K562 (cell line): ENCODE results near the gene ACOT9. TPM values are rescaled to one million over a fixed set of nuclear protein-coding genes. Genes with fewer than 3 reads are reported as not detected.

ENCODE experiments used
- ATAC-seq: fragments of 200-7000 bp; cut with Tn5 transposase; 3 replicates; pipeline ENCODE4 v1.9.1; 2020; ENCODE audit warnings: moderate library complexity
- BruUV-seq: library from RNA; stranded (reverse); fragments of 400-500 nt; replicated peaks from 2 replicates; lab custom pipeline; 2021; lab: Mats Ljungman, UMichigan
- CTCF ChIA-PET: fragments of 300-600 bp; formaldehyde crosslinking; extraction: SDS; loops from one replicate; lab custom pipeline; 2021; ENCODE audit warnings: low intra/inter-chr PET ratio; lab: Yijun Ruan, JAX
- POLR2A ChIA-PET: fragments of 300-600, 350-650 bp; sonication (Branson Sonifier 250); formaldehyde crosslinking; extraction: SDS; loops from one replicate; lab custom pipeline; 2021; ENCODE audit warnings: antibody characterized with exemption, inconsistent platforms; lab: Yijun Ruan, JAX
- DNase-seq, 4 experiments: peaks; one replicate each; pipeline versions ENCODE4 v3.0.0 to v3.0.0-alpha.2; 2011 to 2018; ENCODE audit warnings: low spot score in 3 of 4, mixed read lengths in 3 of 4; ENCODE audit errors: extremely low read depth in 1 of 4
- FAIRE-seq: peaks from 2 replicates; lab custom pipeline; 2011; peaks lifted over from hg19 to GRCh38; lab: Jason Lieb, UNC
- H2AFZ ChIP-seq: 2 replicates; pipeline ENCODE4 v1.6.0; 2011; ENCODE audit warnings: low read depth, low read length, control low read depth, inconsistent platforms
- H3K27ac ChIP-seq: fragments of 200-600 bp; 3 replicates; pipeline ENCODE4 v1.8.0; 2011; ENCODE audit warnings: low read depth, mild to moderate bottlenecking, control low read depth, inconsistent platforms, low read length, moderate library complexity, mixed read lengths; ENCODE audit errors: extremely low read depth
- H3K27me3 ChIP-seq, 2 experiments: fragments of 300-600 bp in 1 of 2; 2 replicates in 1 of 2; 3 replicates in 1 of 2; pipeline versions ENCODE4 v1.6.0 to v1.8.0; 2011; ENCODE audit warnings: inconsistent platforms in 2 of 2, low read length in 2 of 2, mild to moderate bottlenecking in 1 of 2, mixed read lengths in 1 of 2, moderate library complexity in 1 of 2; ENCODE audit not compliant: control insufficient read depth in 2 of 2, insufficient read depth in 2 of 2
- H3K36me3 ChIP-seq: fragments of 300-600 bp; 3 replicates; pipeline ENCODE4 v1.8.0; 2011; ENCODE audit warnings: mild to moderate bottlenecking, low read length, inconsistent platforms; ENCODE audit not compliant: control insufficient read depth, insufficient read depth
- H3K4me1 ChIP-seq, 2 experiments: fragments of 200-600 bp in 1 of 2; replicated peaks in 1 of 2; 2 replicates in 1 of 2; 3 replicates in 1 of 2; pipeline versions ENCODE4 v1.5.1 to v1.8.0; 2011; ENCODE audit warnings: inconsistent platforms in 2 of 2, low read length in 2 of 2, mild to moderate bottlenecking in 1 of 2, mixed read lengths in 1 of 2, moderate library complexity in 1 of 2; ENCODE audit not compliant: control insufficient read depth in 2 of 2, insufficient read depth in 2 of 2
- H3K4me2 ChIP-seq: 2 replicates; pipeline ENCODE4 v1.6.1; 2011; ENCODE audit warnings: low read length, control low read depth, inconsistent platforms, mixed read lengths; ENCODE audit not compliant: insufficient read depth
- H3K4me3 ChIP-seq: fragments of 200-600 bp; sonication (generic), shearing (Covaris generic); 2 replicates; pipeline ENCODE4 v1.5.1; 2016; ENCODE audit warnings: control low read depth, inconsistent platforms
- H3K79me2 ChIP-seq: fragments of 200-600 bp; 3 replicates; pipeline ENCODE4 v1.8.0; 2011; ENCODE audit warnings: low read length, inconsistent platforms; ENCODE audit not compliant: control insufficient read depth, insufficient read depth
- H3K9ac ChIP-seq, 2 experiments: 2 replicates each; pipeline versions ENCODE4 v1.6.0 to v1.6.1; 2011; ENCODE audit warnings: low read depth in 2 of 2, low read length in 2 of 2, control low read depth in 1 of 2, inconsistent platforms in 1 of 2, mild to moderate bottlenecking in 1 of 2, mixed read lengths in 1 of 2; ENCODE audit not compliant: insufficient read depth in 1 of 2
- H3K9me1 ChIP-seq: one replicate; pipeline ENCODE4 v1.6.0; 2011; ENCODE audit warnings: inconsistent platforms, mild to moderate bottlenecking, low read length, moderate library complexity; ENCODE audit not compliant: control insufficient read depth, insufficient read depth
- H3K9me3 ChIP-seq: replicated peaks from 2 replicates; pipeline ENCODE4 v1.5.1; 2011; ENCODE audit warnings: low read depth, low read length, inconsistent platforms; ENCODE audit not compliant: control insufficient read depth, insufficient read depth
- H4K20me1 ChIP-seq: replicated peaks from 2 replicates; pipeline ENCODE4 v1.6.1; 2011; ENCODE audit warnings: low read length, inconsistent platforms, mixed read lengths; ENCODE audit not compliant: control insufficient read depth, insufficient read depth
- HSF4 ChIP-seq: fragments of 250-450 bp; sonication (Bioruptor Pico); IDR thresholded peaks from 2 replicates; pipeline ENCODE4 v2.1.2; 2022; ENCODE audit warnings: mild to moderate bottlenecking, moderate library complexity, borderline replicate concordance
- TAL1 ChIP-seq: fragments of 450-650 bp; IDR thresholded peaks from 2 replicates; pipeline ENCODE4 v1.6.1; 2016; ENCODE audit warnings: mild to moderate bottlenecking
- THAP12 ChIP-seq: fragments of 250-450 bp; sonication (Bioruptor Pico); IDR thresholded peaks from 2 replicates; pipeline ENCODE4 v1.9.0; 2021; ENCODE audit warnings: mild to moderate bottlenecking, inconsistent platforms
- WGBS: fragments of 100-300 bp; shearing (Covaris generic); methylation state at CpG from one replicate; pipeline ENCODE4 v1.1.6; 2016; ENCODE audit warnings: low coverage, mixed read lengths; ENCODE audit not compliant: insufficient coverage; ENCODE audit errors: missing lambda C conversion rate; 5-methylcytosine and 5-hydroxymethylcytosine counted together
- in situ Hi-C: fragments of 300-500 bp; cut with MboI; formaldehyde crosslinking; loops from 4 replicates; pipeline ENCODE4 v1.15.0; 2018; ENCODE audit warnings: inconsistent platforms, mixed read lengths
- intact Hi-C: fragments of 100-400 bp; cut with micrococcal nuclease; formaldehyde crosslinking; loops from 2 replicates; pipeline ENCODE4 v1.14.2; 2022
- polyA plus RNA-seq, 8 experiments: library from polyadenylated mRNA; depleted of rRNA in 4 of 8; stranded (reverse) in 5 of 8; unstranded in 3 of 8; fragments of >200 nt; fragmentation: Nextera tagmentation in 2 of 8; fragmentation: Illumina TruSeq in 1 of 8; extraction: Ambion mirVana in 2 of 8; extraction: Trizol in 1 of 8; gene quantifications; 2 replicates each; pipeline versions ENCODE4 v1.2.1 to v1.2.3, GENCODE V29; 2011 to 2014; ENCODE audit warnings: inconsistent platforms in 1 of 8, missing spikeins in 1 of 8
- total RNA-seq, 7 experiments: library from RNA; depleted of rRNA in 6 of 7; stranded (reverse); fragments of >200 nt in 6 of 7; fragmentation: Illumina TruSeq in 2 of 7; extraction: Trizol in 2 of 7; gene quantifications; 2 replicates each; pipeline versions ENCODE4 v1.2.1 to v1.2.3, GENCODE V29; 2011 to 2021; ENCODE audit warnings: low replicate concordance in 1 of 7

Gene ACOT9
- total and polyA plus RNA-seq, 9 of the 15 experiments (the other 6 are each of a cell fraction or from before 2014, with no cell fraction given): 31.2 to 80.9 (median 45.3) TPM

- no peak overlapping the region for H3K4me3 ChIP-seq
- no peak for ATAC-seq
- H3K27ac ChIP-seq: no peak overlapping the region
- H3K9me1 ChIP-seq: no peaks in the 10 kb centered on the region
- H3K4me1 ChIP-seq: peaks cover 9% of the 10 kb centered on the region in 2 experiments; a peak in 4 of 5 replicates
- H3K9ac ChIP-seq: no peak overlapping the region
- no TSS peak for BruUV-seq
- no peak overlapping the region for H2AFZ ChIP-seq
- ChIA-PET CTCF (no interaction called here), POLR2A (no interaction called here)
- DNase-seq: no peak
- H3K79me2 ChIP-seq: peaks cover 18% of the 10 kb centered on the region
- no peaks in the 10 kb centered on the region for H3K9me3 ChIP-seq
- in situ Hi-C loops (no loop called here), intact Hi-C loops (no loop called here)
- H3K36me3 ChIP-seq: no peaks in the 10 kb centered on the region
- TF ChIP-seq TAL1 (no peak), HSF4 (CRISPR knock-in tag) (no peak), THAP12 (CRISPR knock-in tag) (no peak)
- no peaks in the 10 kb centered on the region for H3K27me3 ChIP-seq
- no peaks in the 10 kb centered on the region for H4K20me1 ChIP-seq
- FAIRE-seq: peak; percentile 56
- 59% methylated on average over 3 of the region's 3 CpGs for WGBS
- H3K4me2 ChIP-seq: no peak overlapping the region
These were observed 2.7 kb upstream of the ACOT9 start for GRCh38 chrX:23745786-23746185.
